Measurements from ENCODE around the gene ATP9A.

Gene ATP9A

GRCh38 chr20:51625105-51625504 lies 143.1 kb downstream of the ATP9A start:
- DNase-seq: no peak

- peak; percentile 41 to 64 for DNase-seq
Observed at GRCh38 chr20:51624157-51624731, 143.9 kb downstream of the ATP9A start.

GRCh38 chr20:51623255-51623654 lies 144.9 kb downstream of the ATP9A start:
- no peak for DNase-seq

- no peak for DNase-seq
Observed at GRCh38 chr20:51622004-51622874, 146.0 kb downstream of the ATP9A start.

- no peak for DNase-seq
Observed at GRCh38 chr20:51620432-51620831, 147.8 kb downstream of the ATP9A start.

- DNase-seq: no peak
Observed at GRCh38 chr20:51616060-51616459, 152.1 kb downstream of the ATP9A start.

- DNase-seq: no peak
Observed at GRCh38 chr20:51614687-51615086, 153.5 kb downstream of the ATP9A start.

GRCh38 chr20:51613580-51613979 lies 154.6 kb downstream of the ATP9A start:
- DNase-seq: no peak

- no peak for DNase-seq
Observed at GRCh38 chr20:51612896-51613295, 155.3 kb downstream of the ATP9A start.

- no peak for DNase-seq
Observed at GRCh38 chr20:51611625-51611890, 156.6 kb downstream of the ATP9A start.

GRCh38 chr20:51610761-51611624 lies 157.2 kb downstream of the ATP9A start:
- no peak for DNase-seq

GRCh38 chr20:51610111-51610510 lies 158.1 kb downstream of the ATP9A start:
- DNase-seq: no peak

GRCh38 chr20:51609251-51609650 lies 158.9 kb downstream of the ATP9A start:
- DNase-seq: no peak

GRCh38 chr20:51608061-51608460 lies 160.1 kb downstream of the ATP9A start:
- no peak for DNase-seq

GRCh38 chr20:51607170-51607569 lies 161.0 kb downstream of the ATP9A start:
- no peak for DNase-seq

GRCh38 chr20:51604851-51605250 lies 163.3 kb downstream of the ATP9A start:
- no peak for DNase-seq

GRCh38 chr20:51602131-51602530 lies 166.1 kb downstream of the ATP9A start:
- DNase-seq: no peak

GRCh38 chr20:51600950-51601349 lies 167.2 kb downstream of the ATP9A start:
- DNase-seq: no peak

- DNase-seq: no peak
Observed at GRCh38 chr20:51600016-51600420, 168.2 kb downstream of the ATP9A start.

GRCh38 chr20:51598556-51598955 lies 169.6 kb downstream of the ATP9A start:
- no peak for DNase-seq

- DNase-seq: no peak
Observed at GRCh38 chr20:51597389-51598231, 170.6 kb downstream of the ATP9A start.

- no peak for DNase-seq
Observed at GRCh38 chr20:51596668-51597388, 171.4 kb downstream of the ATP9A start.
